Lower leg skin (tissue), 3 donors: Measurements from ENCODE around the gene IL6R.

Source experiments
- CTCF ChIP-seq, 3 donors: fragments of 450-650 bp; IDR thresholded peaks; one replicate each; pipeline ENCODE4 v1.5.1; 2016; ENCODE audit warnings: antibody characterized with exemption in 3 of 3, mild to moderate bottlenecking in 3 of 3, moderate library complexity in 2 of 3
- POLR2A ChIP-seq, 2 donors: fragments of 450-650 bp; IDR thresholded peaks; one replicate each; pipeline ENCODE4 v1.6.1; 2016 to 2017; ENCODE audit warnings: antibody characterized with exemption in 2 of 2, mild to moderate bottlenecking in 1 of 2, moderate library complexity in 1 of 2

GRCh38 chr1:154433161-154433764, 28.1 kb downstream of the IL6R start:
- TF ChIP-seq CTCF (IDR thresholded peaks at IDR 0.05) (no peak), POLR2A (IDR thresholded peaks at IDR 0.05) (no peak)
